Fibroblast of pulmonary artery (primary cell): ENCODE measurements around the gene A1BG.
A peak's percentile ranks its signal among the peaks of the same experiment; 100 is the strongest.

Experiments used
- DNase-seq: peaks from one replicate; pipeline ENCODE4 v3.0.0-alpha.2; 2010; ENCODE audit warnings: low read depth
- H3K4me3 ChIP-seq: replicated peaks from 2 replicates; pipeline ENCODE4 v1.5.1; 2011; ENCODE audit warnings: low read depth, mild to moderate bottlenecking, control low read depth, low read length, moderate library complexity
- TF ChIP-seq, protein P1 (sequence below): IDR thresholded peaks from 2 replicates; pipeline ENCODE4 v1.5.1; 2011; ENCODE audit warnings: mild to moderate bottlenecking, control low read depth, low read length, inconsistent platforms; ENCODE audit errors: missing control alignments

A1BG gene, protein sequence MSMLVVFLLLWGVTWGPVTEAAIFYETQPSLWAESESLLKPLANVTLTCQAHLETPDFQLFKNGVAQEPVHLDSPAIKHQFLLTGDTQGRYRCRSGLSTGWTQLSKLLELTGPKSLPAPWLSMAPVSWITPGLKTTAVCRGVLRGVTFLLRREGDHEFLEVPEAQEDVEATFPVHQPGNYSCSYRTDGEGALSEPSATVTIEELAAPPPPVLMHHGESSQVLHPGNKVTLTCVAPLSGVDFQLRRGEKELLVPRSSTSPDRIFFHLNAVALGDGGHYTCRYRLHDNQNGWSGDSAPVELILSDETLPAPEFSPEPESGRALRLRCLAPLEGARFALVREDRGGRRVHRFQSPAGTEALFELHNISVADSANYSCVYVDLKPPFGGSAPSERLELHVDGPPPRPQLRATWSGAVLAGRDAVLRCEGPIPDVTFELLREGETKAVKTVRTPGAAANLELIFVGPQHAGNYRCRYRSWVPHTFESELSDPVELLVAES

DNA sequence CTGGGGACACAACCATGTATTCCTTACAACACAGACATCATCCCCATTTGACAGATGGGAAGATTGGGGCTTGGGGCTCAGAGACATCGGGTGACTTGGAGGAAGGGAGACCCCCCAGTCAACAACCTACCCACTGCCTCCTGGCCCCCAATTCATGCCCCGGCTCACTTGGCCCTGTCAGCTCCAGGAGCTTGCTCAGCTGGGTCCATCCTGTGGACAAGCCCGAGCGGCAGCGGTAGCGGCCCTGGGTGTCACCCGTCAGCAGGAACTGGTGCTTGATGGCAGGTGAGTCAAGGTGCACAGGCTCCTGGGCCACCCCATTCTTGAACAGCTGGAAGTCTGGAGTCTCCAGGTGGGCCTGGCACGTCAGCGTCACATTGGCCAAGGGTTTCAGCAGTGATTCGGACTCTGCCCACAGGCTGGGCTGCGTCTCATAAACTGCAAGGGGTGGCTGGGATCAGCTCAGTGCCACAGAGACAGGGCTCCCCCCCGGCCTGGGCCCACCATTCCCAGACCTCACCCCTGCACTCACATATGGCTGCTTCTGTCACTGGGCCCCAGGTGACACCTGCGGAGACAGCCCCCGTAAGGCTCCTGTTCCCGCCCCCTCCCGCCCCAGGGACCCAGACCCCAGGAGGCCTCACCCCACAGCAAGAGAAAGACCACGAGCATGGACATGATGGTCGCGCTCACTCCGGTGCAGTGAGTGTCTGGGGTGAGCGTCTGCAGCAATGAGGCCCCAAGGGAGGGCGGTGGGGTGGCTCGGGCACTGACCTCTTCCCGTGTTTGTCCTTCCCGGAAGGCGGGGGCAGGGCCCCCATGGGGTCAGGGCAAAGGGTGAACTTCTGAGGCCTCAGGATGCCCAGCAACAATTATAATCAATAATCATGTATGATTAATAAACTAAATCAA lies at the start of gene A1BG:
TSS of gene A1BG (minus strand) at position 733 of the 912 bp plus-strand sequence. CDS start at position 678, 55 bp downstream.
- no peak within 1 kb of the TSS for H3K4me3 ChIP-seq
- TF ChIP-seq, protein P1, sequence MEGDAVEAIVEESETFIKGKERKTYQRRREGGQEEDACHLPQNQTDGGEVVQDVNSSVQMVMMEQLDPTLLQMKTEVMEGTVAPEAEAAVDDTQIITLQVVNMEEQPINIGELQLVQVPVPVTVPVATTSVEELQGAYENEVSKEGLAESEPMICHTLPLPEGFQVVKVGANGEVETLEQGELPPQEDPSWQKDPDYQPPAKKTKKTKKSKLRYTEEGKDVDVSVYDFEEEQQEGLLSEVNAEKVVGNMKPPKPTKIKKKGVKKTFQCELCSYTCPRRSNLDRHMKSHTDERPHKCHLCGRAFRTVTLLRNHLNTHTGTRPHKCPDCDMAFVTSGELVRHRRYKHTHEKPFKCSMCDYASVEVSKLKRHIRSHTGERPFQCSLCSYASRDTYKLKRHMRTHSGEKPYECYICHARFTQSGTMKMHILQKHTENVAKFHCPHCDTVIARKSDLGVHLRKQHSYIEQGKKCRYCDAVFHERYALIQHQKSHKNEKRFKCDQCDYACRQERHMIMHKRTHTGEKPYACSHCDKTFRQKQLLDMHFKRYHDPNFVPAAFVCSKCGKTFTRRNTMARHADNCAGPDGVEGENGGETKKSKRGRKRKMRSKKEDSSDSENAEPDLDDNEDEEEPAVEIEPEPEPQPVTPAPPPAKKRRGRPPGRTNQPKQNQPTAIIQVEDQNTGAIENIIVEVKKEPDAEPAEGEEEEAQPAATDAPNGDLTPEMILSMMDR, result no peak
- no peak for DNase-seq

DNA sequence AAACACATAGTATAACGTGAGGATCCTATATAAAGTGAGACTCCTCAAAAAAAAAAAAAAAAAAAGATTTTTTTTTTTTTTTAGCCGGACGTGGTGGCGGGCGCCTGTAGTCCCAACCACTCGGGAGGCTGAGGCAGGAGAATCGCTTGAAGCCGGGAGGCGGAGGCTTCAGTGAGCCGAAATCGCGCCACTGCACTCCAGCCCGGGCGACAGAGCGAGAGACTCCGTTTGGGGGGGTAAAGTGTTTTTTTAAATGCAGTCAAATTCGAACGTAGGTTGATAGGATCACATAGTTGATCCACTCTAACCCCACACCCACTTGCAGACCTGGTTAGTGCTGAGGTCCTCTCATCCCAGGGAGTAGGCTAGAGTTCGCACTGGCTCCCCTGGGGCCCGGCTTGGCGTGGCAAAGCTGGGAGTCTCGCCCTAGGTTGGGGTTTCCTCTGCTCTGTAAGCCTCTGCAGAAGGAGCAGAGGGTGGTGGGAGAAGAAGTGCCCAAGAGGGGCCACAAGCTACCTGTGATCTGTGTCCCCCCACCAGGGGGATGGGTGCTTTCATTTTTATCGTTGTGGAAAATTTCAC lies 48.6 kb upstream of the A1BG start:
- H3K4me3 ChIP-seq, result peak overlapping the region; percentile 63
- DNase-seq, result no peak
- TF ChIP-seq, protein P1, result no peak

DNA sequence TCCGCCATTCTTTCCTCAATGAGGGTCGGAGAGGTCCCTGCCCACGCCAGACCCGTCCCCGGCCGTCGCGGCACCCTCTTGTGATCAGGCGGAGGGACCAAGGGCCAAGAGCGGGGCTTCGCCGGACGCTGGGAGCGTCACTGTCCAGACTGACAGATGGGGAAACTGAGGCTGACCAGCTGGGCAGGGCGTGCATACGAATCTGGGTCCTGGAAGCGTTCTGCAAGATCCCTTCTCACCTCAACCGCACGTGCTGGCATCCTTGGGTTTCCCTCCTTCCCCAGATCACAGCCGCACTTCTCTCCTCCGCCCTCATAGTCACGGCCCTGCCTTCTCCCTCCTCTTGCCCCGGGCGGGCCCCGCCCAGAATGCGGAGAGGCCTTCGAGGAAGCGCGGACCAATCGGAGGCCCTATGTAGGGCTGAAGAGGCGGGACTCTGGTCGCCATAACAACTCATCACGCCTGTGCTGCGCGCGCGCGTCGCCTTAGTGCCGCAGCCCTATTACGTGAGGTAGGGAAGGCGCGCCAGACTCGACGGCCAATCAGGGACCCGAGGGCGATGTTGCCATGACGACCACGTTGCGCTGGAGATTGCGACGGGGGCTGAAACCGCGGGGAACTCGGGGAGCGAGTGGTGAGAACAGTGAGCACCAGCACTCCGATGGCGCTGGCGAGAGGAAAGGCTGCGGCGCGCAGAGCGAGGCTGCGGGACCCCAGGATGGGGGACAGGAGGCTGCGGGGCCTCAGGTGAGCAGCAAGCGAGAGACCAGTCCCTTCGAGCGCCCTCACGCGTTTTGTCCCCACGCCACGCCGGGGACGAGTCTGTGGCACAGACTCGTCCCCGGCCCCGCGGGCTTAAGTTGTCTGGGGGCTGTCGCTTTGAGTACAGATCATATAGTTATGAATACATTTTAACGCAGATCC lies 47.9 kb upstream of the A1BG start:
- TF ChIP-seq, protein P1, result no peak
- peak; percentile 100 for DNase-seq
- peak overlapping the region; percentile 63 for H3K4me3 ChIP-seq

DNA sequence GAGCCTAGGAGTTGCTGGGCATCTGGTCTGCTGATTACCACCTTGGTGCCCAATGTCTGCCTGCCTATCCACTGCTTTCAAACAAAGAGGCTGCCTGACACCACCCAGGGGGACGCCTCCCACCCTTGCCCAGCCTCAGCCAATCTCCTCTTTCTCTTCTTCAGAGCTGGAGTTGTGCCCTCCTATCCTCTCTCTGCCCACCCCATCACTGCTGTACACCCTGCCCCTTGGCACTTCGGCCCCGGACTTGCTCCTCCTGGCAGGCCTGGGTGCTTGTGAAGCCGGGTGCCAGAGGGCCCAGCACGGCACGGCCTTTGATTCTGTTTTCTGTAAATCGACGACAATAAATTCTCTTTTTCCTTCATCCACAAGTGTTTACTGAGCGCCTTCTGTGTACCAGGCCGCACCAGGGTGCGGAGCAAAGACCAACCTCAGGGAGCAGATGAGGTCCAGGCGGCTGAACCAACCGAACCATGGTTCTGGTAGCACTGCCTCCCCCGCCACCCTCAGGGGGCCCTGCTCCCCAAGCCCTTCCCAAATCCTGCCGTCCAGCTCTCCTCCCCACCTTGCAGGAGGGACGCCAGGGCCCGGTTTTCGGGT lies 47.1 kb upstream of the A1BG start:
- peak overlapping the region; percentile 63 for H3K4me3 ChIP-seq
- DNase-seq, result no peak
- TF ChIP-seq, protein P1, result no peak

DNA sequence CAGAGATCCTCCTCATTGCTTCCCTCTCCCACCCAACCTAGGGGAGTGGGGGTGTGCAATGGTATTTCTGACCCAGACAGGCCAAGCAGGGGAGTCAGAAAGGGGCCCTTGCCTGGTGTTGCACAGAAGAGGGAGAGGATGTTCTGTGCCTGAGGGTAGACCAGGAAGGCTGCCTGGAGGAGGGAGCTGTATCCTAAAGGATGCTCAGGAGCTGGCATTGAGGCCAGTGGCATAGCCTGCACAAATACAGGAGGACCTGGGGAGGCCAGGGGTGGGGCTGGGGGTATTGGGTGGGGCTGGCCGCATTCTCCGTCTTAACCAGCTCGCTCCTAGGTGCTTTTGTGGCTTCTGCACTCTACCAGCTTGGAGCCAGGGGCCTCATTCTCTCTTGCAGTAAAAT lies 46.6 kb upstream of the A1BG start:
- TF ChIP-seq, protein P1, result no peak

DNA sequence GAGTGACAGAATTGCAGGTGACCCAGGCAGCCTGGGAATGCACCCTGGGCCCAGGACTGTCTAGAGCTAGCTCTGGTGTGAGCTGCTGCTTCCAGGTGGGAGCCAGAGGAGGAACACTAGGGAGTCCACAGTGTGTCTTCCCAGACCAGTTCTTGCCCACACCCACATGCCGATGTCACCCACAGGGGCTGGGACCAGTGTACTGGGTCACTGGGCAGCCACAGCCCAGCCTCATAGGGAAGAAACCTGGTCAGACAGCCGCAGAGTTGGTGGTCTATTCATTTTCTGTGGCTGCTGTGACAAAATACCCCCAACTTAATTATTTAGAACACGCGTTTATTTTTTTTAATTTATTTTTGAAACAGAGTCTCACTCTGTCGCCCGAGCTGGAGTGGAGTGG lies 45.3 kb upstream of the A1BG start:
- no peak overlapping the region for H3K4me3 ChIP-seq
- TF ChIP-seq, protein P1, result no peak
- no peak for DNase-seq

More for the DNA sequence above, 46.6 kb upstream of the A1BG start:
- H3K4me3 ChIP-seq, result no peak overlapping the region
- DNase-seq, result no peak
